ENCODE results near the gene CCR5AS.

CCR5AS gene

DNA sequence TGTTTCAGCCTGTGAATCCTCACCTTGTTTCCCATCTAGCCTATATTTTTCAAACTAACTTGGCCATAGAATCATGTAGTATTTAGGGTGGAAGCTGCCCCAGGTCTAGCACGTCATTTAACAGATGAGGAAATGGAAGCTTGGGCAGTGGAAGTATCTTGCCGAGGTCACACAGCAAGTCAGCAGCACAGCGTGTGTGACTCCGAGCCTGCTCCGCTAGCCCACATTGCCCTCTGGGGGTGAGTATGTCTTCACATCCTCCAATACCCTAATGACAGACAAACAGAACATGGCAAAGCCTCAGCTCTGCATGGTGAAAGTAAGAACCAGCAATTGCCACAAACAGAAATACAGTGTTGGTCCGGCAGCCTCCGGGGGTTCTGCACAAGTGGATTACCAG lies 38.3 kb downstream of the CCR5AS start:
- ATAC-seq (ENCODE audit: poor library complexity): peak; percentile 79
- DNase-seq: peak; percentile 66
- intact Hi-C loops (cut with DNase I): no loop called here

DNA sequence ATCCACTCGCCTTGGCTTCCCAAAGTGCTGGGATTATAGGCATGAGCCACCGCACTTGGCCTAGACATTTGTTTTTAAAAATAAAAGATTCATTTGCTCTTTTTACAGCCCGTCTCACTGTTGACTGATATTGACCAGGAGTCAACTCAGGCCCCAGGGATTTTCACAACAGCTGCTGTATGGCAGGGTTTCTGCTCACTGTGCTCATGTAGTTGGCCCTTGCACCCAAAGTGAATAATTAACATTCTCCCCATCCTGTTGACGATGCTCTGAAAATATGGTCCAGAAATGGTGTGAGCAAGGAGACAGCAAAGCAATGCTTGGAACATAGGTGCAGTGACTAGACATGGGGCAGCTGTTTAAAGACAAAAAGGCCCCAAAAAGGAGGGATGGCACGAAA lies 39.1 kb downstream of the CCR5AS start:
- no peak for DNase-seq
- intact Hi-C loops (cut with DNase I): no loop called here
- ATAC-seq (ENCODE audit: poor library complexity): peak; percentile 75

DNA sequence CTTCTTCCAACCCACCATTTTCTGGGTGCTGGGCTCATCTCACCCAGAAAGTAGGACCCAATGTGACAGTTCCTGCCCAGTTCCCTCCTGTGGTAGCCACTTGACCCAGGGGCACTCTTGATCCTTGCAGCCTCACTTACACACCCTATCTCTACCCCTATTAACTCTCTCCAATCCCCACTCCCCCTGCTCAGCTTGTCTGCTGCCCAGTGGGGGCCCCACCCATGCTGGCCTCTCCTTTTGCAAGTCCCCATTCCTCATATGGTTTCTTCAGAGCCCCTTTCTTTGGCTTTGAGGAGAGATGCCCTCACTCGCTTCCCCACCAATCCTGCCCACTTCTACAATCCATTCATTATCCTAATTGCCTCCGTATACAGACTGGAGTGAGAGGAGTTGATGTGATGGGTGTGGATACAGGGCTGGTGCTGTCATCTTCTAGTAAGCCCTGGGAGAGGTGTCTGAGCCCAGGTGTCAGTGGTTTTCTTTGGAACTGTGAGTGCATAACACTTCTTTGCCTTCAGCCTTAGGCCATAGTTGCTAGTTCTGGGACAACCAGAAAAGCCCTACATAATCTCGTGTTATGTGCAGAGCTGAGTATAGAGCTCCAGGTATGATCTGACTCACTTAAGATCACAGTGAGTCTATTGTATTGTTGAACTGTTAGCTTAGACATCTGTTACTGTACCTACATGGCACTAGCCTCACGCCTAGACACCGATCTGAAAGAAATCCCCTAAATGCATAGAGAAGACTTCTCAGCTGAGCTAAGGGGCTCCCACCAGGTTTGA lies 40.9 kb downstream of the CCR5AS start:
- ATAC-seq (ENCODE audit: poor library complexity) (no peak), DNase-seq (no peak)
- intact Hi-C loops (cut with DNase I): no loop called here

DNA sequence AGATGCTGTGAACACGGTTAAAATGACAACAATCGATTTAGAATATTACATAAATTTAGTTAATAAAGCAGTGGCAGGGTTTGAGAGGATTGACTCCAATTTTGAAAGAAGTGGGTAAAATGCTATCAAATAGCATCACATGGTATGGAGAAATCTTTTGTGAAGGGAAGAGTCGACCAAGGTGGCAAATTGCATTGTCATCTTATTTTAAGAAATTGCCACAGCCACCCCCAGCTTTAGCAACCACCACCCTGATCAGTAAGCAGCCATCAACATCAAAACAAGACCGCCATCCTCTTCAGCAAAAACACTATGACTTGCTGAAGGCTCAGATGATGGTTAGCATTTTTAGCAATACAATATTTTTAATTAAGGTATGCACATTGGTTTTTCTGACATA lies 41.8 kb downstream of the CCR5AS start:
- ATAC-seq (ENCODE audit: poor library complexity) (no peak), DNase-seq (no peak)
- intact Hi-C loops (cut with DNase I): no loop called here

DNA sequence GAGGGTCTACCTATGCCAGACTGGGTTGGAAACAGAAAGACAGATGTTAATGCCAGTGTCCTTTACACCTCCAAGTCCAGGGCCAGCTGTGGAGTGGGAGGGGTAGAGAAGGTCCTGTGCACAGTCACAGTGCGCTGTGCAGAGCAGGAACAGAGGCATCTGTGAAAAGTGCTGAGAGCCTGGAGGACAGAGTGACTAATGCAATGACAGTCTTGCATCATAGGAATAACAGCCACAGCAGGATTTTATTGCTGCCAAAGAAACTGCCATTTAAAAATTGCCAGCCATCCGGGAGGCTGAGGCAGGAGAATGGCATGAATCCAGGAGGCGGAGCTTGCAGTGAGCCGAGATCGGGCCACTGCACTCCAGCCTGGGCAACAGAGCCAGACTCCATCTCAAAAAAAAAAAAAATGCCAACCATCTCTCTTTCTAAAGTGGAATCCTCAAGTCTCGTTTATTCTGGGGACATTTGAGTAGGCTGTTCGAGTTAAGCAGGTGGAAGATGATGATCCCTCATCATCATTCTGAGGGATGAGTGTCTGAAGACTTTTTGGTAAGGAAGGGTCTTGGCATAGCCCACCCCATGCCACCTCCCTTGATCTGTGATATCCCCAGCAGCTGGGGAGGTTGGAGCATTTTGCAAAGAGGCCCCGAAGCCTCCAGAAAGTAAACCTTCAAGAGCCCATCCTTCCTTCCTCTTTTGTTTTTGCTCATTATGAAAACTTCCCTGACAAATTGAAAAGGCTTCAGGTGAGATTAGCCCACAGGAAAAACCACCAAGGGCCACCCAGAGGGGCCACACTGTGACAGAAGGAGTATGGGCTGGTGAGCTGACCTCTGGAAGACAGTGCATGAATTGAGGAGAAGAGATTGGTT lies 45.2 kb downstream of the CCR5AS start:
- intact Hi-C loops (cut with DNase I): no loop called here
- peak; percentile 51 for DNase-seq

DNA sequence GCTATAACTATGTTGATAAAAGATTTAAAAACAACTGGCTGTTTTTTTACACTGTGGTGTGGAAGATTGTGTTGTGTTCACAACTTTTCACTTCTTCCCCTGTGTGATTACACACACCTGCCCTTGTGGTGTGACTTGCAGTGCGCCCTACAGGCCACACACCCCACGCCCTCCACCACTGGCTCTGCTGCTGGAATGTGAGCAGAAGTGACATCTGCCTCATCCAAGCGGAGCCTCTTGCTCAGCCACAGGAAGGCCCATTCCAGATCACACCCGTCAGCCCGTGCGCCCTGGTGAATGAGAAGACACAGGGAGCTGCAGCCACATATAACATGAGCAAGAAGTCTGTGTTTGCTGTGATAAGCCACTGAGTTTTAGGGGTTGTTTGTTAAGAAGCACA lies 46.0 kb downstream of the CCR5AS start:
- DNase-seq (peak; percentile 47), ATAC-seq (ENCODE audit: poor library complexity) (no peak)
- intact Hi-C loops (cut with DNase I): no loop called here

More for the DNA sequence above, 45.2 kb downstream of the CCR5AS start:
- ATAC-seq (ENCODE audit: poor library complexity): peak; percentile 80

DNA sequence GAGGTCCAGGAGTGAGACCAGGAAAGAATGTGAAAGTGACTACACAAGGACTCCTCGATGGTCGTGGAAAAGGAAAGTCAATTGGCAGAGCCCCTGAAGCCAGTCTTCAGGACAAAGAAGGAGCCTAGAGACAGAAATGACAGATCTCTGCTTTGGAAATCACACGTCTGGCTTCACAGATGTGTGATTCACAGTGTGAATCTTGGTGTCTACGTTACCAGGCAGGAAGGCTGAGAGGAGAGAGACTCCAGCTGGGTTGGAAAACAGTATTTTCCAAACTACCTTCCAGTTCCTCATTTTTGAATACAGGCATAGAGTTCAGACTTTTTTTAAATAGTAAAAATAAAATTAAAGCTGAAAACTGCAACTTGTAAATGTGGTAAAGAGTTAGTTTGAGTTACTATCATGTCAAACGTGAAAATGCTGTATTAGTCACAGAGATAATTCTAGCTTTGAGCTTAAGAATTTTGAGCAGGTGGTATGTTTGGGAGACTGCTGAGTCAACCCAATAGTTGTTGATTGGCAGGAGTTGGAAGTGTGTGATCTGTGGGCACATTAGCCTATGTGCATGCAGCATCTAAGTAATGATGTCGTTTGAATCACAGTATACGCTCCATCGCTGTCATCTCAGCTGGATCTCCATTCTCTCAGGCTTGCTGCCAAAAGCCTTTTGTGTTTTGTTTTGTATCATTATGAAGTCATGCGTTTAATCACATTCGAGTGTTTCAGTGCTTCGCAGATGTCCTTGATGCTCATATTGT lies 47.0 kb downstream of the CCR5AS start:
- no peak for DNase-seq
- ATAC-seq (ENCODE audit: poor library complexity): no peak
- intact Hi-C loops (cut with DNase I): no loop called here

DNA sequence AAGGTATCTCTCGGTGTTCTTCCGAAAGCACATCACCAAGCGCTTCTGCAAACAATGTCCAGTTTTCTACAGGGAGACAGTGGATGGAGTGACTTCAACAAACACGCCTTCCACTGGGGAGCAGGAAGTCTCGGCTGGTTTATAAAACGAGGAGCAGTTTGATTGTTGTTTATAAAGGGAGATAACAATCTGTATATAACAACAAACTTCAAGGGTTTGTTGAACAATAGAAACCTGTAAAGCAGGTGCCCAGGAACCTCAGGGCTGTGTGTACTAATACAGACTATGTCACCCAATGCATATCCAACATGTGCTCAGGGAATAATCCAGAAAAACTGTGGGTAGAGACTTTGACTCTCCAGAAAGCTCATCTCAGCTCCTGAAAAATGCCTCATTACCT lies 48.4 kb downstream of the CCR5AS start:
- DNase-seq (no peak), ATAC-seq (ENCODE audit: poor library complexity) (no peak)
- intact Hi-C loops (cut with DNase I): no loop called here

DNA sequence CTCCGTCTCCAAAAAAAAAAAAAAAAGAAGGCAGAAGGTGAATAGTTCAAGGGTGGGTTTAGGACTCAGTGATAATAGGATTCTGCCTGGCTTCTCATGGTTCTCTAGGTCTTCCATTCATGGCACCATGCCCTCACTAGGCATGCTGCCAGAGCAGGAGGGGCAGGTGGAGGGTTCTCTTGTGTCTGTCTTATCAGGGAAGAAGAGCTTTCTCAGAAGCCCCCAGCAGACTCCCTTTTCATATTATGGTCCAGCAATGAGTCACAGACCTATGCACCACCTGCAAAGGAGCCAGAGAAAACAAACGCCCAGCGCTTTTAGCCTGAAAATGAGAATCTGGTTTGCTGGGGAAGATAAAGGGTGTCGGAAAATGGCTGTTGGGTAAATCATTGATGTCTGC lies 50.0 kb downstream of the CCR5AS start:
- intact Hi-C loops (cut with DNase I): no loop called here
- no peak for DNase-seq
- no peak for ATAC-seq (ENCODE audit: poor library complexity)

DNA sequence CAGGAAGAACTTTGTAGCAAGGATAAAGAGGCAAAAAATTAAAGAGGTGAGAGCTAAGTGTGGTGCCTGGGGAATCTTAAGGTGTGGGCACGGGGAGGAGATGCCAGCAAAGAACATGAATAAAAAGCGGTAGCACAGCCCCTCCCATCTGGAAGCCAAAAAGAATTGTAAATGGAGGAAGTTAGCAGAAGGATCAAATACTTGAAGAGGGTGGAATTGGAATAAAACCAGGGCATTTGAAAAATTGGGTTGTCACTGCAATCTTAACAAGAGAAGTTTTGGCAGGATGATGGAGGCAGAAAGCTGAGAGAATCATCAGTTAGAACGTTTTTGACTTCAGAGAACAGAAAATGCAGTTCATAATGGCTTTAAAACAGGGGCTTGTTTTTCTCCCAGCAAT lies 50.6 kb downstream of the CCR5AS start:
- ATAC-seq (ENCODE audit: poor library complexity): no peak
- intact Hi-C loops (cut with DNase I): no loop called here
- no peak for DNase-seq

DNA sequence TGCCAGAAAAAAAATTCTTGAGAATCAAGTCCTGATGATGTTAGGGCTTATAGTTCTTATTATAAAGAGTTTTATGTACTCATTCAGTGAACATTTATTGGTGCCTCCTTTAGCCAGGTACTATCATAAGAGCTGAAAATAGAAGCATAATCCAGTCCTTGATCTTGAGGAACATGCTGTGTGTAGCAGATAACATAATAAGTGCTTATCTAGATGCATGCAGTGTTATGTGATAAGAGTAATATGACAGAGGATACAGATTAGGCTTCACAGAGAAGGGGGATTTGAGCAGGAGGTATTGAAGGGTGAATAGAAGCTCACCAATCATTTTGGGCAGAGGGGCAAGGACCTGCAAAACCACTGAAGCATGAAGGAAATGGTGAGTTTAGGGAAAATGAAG lies 51.9 kb downstream of the CCR5AS start:
- ATAC-seq (ENCODE audit: poor library complexity) (no peak), DNase-seq (no peak)
- intact Hi-C loops (cut with DNase I): no loop called here

DNA sequence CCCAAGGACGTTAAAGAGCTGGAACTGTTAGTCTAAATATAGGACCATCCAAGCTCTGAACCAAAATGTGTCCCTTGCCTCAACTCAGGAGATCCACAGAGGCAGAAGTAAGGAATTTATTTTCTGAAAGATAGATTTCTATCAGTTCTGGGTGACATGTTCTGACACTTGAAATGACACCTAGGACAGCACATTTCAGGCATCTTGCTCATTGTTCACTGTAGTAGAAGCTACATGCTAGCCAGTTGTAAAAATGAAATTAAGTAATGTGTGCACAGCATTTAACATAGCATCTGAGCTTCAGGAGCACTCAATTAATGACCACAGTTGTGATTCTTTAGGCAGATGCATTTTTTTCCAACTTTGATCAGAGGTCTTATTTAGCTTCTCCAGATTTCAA lies 52.4 kb downstream of the CCR5AS start:
- intact Hi-C loops (cut with DNase I): no loop called here
- DNase-seq: no peak
- no peak for ATAC-seq (ENCODE audit: poor library complexity)

DNA sequence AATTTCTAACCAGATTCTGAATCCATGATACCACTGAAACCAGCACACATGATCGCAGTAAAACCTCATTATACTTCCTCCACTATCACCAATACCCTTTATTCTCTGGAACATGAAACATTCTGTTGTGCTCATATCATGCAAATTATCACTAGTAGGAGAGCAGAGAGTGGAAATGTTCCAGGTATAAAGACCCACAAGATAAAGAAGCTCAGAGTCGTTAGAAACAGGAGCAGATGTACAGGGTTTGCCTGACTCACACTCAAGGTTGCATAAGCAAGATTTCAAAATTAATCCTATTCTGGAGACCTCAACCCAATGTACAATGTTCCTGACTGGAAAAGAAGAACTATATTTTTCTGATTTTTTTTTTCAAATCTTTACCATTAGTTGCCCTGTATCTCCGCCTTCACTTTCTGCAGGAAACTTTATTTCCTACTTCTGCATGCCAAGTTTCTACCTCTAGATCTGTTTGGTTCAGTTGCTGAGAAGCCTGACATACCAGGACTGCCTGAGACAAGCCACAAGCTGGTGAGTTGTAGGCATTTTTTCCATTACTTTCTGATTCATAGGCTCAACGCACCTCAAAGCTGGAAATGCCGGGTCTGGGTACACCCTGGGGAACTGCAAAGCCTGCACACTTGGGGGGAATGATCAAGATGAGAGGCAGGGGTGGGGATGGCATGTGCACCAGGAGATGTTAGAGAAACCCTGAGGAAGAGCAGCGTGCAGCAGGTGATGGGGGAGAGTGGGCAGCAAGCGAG lies 53.0 kb downstream of the CCR5AS start, which contains the start of gene CCR2:
CCR2 (plus strand) TSS at position 465 of the 764 bp plus-strand sequence. CDS start 3,417 bp downstream, outside the sequence.
- intact Hi-C loops (cut with DNase I): no loop called here
- no peak for ATAC-seq (ENCODE audit: poor library complexity)
- DNase-seq: no peak

DNA sequence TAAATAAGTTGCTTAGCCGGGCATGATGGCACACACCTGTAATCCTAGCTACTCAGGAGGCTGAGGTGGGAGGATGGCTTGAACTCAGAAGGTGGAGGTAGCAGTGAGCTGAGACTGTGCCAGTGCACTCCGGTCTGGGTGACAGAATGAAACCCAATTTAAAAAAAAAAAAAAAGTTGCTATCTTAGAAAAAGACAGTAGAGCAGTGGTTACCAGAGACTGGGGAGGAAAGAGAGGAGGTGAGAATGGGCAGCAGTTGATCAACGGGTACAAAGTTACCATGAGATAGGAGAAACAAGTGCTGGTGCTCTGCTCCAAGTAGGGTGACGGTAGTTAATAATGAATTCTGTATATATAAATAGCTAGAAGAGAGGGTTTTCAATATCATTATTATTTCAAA lies 53.8 kb downstream of the CCR5AS start:
- DNase-seq: no peak
- intact Hi-C loops (cut with DNase I): no loop called here
- no peak for ATAC-seq (ENCODE audit: poor library complexity)

DNA sequence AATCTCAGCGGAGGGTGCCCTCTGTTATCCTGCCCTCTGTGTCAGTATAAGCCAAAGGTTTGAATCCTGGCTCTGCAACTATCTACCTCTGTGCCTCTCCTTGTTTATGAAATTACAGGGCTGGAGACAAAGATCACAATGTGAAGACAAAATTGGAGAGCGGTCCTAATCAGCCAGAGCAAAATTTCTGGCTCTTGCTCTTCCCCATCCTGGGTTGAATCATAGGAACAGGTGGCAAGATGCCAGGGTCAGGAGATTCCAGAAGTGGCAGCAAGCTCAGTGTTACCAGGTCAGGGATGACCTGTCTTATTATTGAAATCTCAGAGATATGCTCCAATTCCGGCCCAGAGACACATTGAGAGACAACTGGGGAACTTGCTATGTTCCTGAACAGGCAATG lies 55.2 kb downstream of the CCR5AS start:
- peak; percentile 58 for ATAC-seq (ENCODE audit: poor library complexity)
- DNase-seq: no peak
- intact Hi-C loops (cut with DNase I): no loop called here

DNA sequence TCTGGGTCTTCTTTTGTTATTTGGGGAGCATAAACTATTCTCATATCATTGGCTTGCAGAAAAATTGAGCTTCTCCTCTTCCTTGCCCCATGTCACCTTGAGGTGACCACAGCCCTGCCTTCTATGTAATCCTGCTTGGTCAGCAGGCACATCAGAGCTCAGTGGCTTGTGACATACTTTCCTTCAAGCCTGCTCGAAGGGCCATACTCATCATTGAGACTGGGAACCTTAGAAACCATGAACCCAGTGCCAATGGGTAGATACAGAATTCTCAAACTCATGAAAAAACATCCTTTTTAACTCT lies 56.7 kb downstream of the CCR5AS start:
- DNase-seq: no peak

DNA sequence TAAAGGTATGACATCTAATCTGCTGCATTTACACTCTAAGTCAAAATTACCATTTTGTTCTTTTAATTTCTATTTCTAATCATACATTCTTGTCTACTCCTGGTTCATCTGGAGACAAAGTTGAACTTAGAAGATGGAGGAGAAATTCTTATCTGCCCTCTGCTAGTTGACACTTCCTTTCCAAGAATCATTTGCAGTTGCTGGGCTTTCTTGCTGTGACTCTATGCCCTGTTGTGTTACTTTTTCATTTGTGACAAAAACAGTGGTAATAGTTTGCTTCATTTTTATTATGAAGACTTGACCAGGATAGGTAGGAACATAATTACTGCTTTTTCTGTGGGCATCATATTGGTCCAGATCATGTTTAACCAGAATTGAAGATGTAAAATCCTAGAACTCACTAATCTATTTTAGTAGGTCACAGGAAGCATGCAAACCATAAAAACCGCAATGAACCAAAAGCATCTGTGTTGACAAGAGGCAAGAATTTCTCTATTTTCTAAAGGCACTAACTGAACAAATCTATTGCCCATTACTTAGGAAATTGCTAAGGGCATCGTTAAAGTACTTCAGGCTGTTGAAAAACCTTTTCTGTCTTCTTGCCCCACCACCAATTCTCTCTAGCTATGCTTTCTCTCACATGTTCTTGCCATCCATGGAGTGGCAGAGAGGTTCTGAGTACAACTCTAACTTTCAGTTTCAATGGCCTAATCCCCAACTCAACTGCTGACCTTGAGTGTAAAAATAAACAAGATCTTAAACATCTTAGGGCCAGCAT lies 57.2 kb downstream of the CCR5AS start:
- intact Hi-C loops (cut with DNase I): no loop called here
- ATAC-seq (ENCODE audit: poor library complexity) (no peak), DNase-seq (no peak)

More for the DNA sequence above, 56.7 kb downstream of the CCR5AS start:
- ATAC-seq (ENCODE audit: poor library complexity): no peak
- intact Hi-C loops (cut with DNase I): no loop called here

Data from Right ventricle myocardium superior (tissue), 1 donor.